ENCODE results near the gene CAV2.
A peak's percentile ranks its signal among the peaks of the same experiment; 100 is the strongest.

Gene CAV2

GRCh38 chr7:116487907-116488521, 11.5 kb upstream of the CAV2 start:
- Mint-ChIP-seq H3K27me3 (peaks cover 46% of the 10 kb centered on the region), H3K36me3 (ENCODE audit: low read depth) (no peaks in the 10 kb centered on the region), H3K27ac (no peak overlapping the region), H3K4me1 (ENCODE audit: low read depth) (no peaks in the 10 kb centered on the region), H3K4me3 (no peak overlapping the region), H3K9me3 (no peaks in the 10 kb centered on the region)

GRCh38 chr7:116490351-116490750, 9.2 kb upstream of the CAV2 start:
- peaks cover 54% of the 10 kb centered on the region for H3K27me3 Mint-ChIP-seq
- H3K27ac Mint-ChIP-seq: no peak overlapping the region
- H3K4me3 Mint-ChIP-seq: no peak overlapping the region
- H3K9me3 Mint-ChIP-seq: no peaks in the 10 kb centered on the region
- no peaks in the 10 kb centered on the region for H3K36me3 Mint-ChIP-seq (ENCODE audit: low read depth)
- no peaks in the 10 kb centered on the region for H3K4me1 Mint-ChIP-seq (ENCODE audit: low read depth)

- Mint-ChIP-seq H3K27ac (no peak overlapping the region), H3K4me3 (no peak overlapping the region), H3K9me3 (no peaks in the 10 kb centered on the region), H3K4me1 (ENCODE audit: low read depth) (no peaks in the 10 kb centered on the region), H3K27me3 (peaks cover 56% of the 10 kb centered on the region), H3K36me3 (ENCODE audit: low read depth) (no peaks in the 10 kb centered on the region)
These were observed 7.5 kb upstream of the CAV2 start for GRCh38 chr7:116491887-116492653.

GRCh38 chr7:116492654-116493109, 6.9 kb upstream of the CAV2 start:
- peaks cover 58% of the 10 kb centered on the region for H3K27me3 Mint-ChIP-seq
- no peaks in the 10 kb centered on the region for H3K36me3 Mint-ChIP-seq (ENCODE audit: low read depth)
- no peaks in the 10 kb centered on the region for H3K9me3 Mint-ChIP-seq

GRCh38 chr7:116493449-116493848, 6.1 kb upstream of the CAV2 start:
- H3K27me3 Mint-ChIP-seq: peaks cover 63% of the 10 kb centered on the region
- no peaks in the 10 kb centered on the region for H3K9me3 Mint-ChIP-seq
- H3K4me3 Mint-ChIP-seq: no peak overlapping the region
- H3K27ac Mint-ChIP-seq: no peak overlapping the region
- H3K36me3 Mint-ChIP-seq (ENCODE audit: low read depth): no peaks in the 10 kb centered on the region
- no peaks in the 10 kb centered on the region for H3K4me1 Mint-ChIP-seq (ENCODE audit: low read depth)

More at GRCh38 chr7:116492654-116493109, 6.9 kb upstream of the CAV2 start:
- Mint-ChIP-seq H3K27ac (no peak overlapping the region), H3K4me3 (no peak overlapping the region), H3K4me1 (ENCODE audit: low read depth) (no peaks in the 10 kb centered on the region)

GRCh38 chr7:116494472-116494871, 5.1 kb upstream of the CAV2 start:
- Mint-ChIP-seq H3K4me3 (no peak overlapping the region), H3K36me3 (ENCODE audit: low read depth) (no peaks in the 10 kb centered on the region), H3K9me3 (no peaks in the 10 kb centered on the region), H3K4me1 (ENCODE audit: low read depth) (no peaks in the 10 kb centered on the region), H3K27ac (no peak overlapping the region), H3K27me3 (peaks cover 67% of the 10 kb centered on the region)

- H3K36me3 Mint-ChIP-seq (ENCODE audit: low read depth): no peaks in the 10 kb centered on the region
- no peaks in the 10 kb centered on the region for H3K9me3 Mint-ChIP-seq
- H3K27me3 Mint-ChIP-seq: peaks cover 72% of the 10 kb centered on the region
- H3K4me1 Mint-ChIP-seq (ENCODE audit: low read depth): peaks cover 8% of the 10 kb centered on the region
- H3K4me3 Mint-ChIP-seq: no peak overlapping the region
- no peak overlapping the region for H3K27ac Mint-ChIP-seq
These were observed 3.8 kb upstream of the CAV2 start for GRCh38 chr7:116495736-116496135.

GRCh38 chr7:116496653-116497052, 2.9 kb upstream of the CAV2 start:
- Mint-ChIP-seq H3K27ac (no peak overlapping the region), H3K36me3 (ENCODE audit: low read depth) (no peaks in the 10 kb centered on the region), H3K4me3 (no peak overlapping the region), H3K4me1 (ENCODE audit: low read depth) (peaks cover 10% of the 10 kb centered on the region), H3K27me3 (peaks cover 74% of the 10 kb centered on the region), H3K9me3 (no peaks in the 10 kb centered on the region)

- Mint-ChIP-seq H3K9me3 (no peaks in the 10 kb centered on the region), H3K27ac (no peak overlapping the region), H3K27me3 (peaks cover 74% of the 10 kb centered on the region), H3K4me1 (ENCODE audit: low read depth) (peaks cover 10% of the 10 kb centered on the region), H3K36me3 (ENCODE audit: low read depth) (no peaks in the 10 kb centered on the region), H3K4me3 (no peak overlapping the region)
These were observed 1.8 kb upstream of the CAV2 start for GRCh38 chr7:116497708-116498107.

GRCh38 chr7:116500078-116500853, 728 bp downstream of the CAV2 start:
- no peaks in the 10 kb centered on the region for H3K9me3 Mint-ChIP-seq
- peak overlapping the region; percentile 63 for H3K27ac Mint-ChIP-seq
- peaks cover 71% of the 10 kb centered on the region for H3K27me3 Mint-ChIP-seq
- peaks cover 10% of the 10 kb centered on the region for H3K4me1 Mint-ChIP-seq (ENCODE audit: low read depth)
- peak overlapping the region; percentile 65 for H3K4me3 Mint-ChIP-seq
- H3K36me3 Mint-ChIP-seq (ENCODE audit: low read depth): no peaks in the 10 kb centered on the region

GRCh38 chr7:116501425-116502167, 2.1 kb downstream of the CAV2 start:
- peaks cover 73% of the 10 kb centered on the region for H3K27me3 Mint-ChIP-seq
- H3K27ac Mint-ChIP-seq: no peak overlapping the region
- H3K36me3 Mint-ChIP-seq (ENCODE audit: low read depth): no peaks in the 10 kb centered on the region
- H3K4me1 Mint-ChIP-seq (ENCODE audit: low read depth): peaks cover 10% of the 10 kb centered on the region
- H3K4me3 Mint-ChIP-seq: no peak overlapping the region
- no peaks in the 10 kb centered on the region for H3K9me3 Mint-ChIP-seq

GRCh38 chr7:116502201-116503096, 2.9 kb downstream of the CAV2 start:
- no peaks in the 10 kb centered on the region for H3K9me3 Mint-ChIP-seq
- H3K4me3 Mint-ChIP-seq: no peak overlapping the region
- H3K27ac Mint-ChIP-seq: no peak overlapping the region
- peaks cover 10% of the 10 kb centered on the region for H3K4me1 Mint-ChIP-seq (ENCODE audit: low read depth)
- H3K27me3 Mint-ChIP-seq: peaks cover 65% of the 10 kb centered on the region
- H3K36me3 Mint-ChIP-seq (ENCODE audit: low read depth): no peaks in the 10 kb centered on the region

GRCh38 chr7:116503835-116504234, 4.3 kb downstream of the CAV2 start:
- H3K27me3 Mint-ChIP-seq: peaks cover 51% of the 10 kb centered on the region
- H3K4me3 Mint-ChIP-seq: no peak overlapping the region
- H3K36me3 Mint-ChIP-seq (ENCODE audit: low read depth): no peaks in the 10 kb centered on the region
- peaks cover 10% of the 10 kb centered on the region for H3K4me1 Mint-ChIP-seq (ENCODE audit: low read depth)
- H3K27ac Mint-ChIP-seq: no peak overlapping the region
- H3K9me3 Mint-ChIP-seq: no peaks in the 10 kb centered on the region

- Mint-ChIP-seq H3K9me3 (no peaks in the 10 kb centered on the region), H3K4me3 (no peak overlapping the region), H3K27ac (no peak overlapping the region), H3K36me3 (ENCODE audit: low read depth) (no peaks in the 10 kb centered on the region), H3K27me3 (peaks cover 52% of the 10 kb centered on the region), H3K4me1 (ENCODE audit: low read depth) (peaks cover 7% of the 10 kb centered on the region)
These were observed 5.7 kb downstream of the CAV2 start for GRCh38 chr7:116505278-116505677.

Data from stimulated activated naive CD8-positive, alpha-beta T cell treated with anti-CD3 and anti-CD28 coated beads, Interleukin-15, Interleukin-2, amounts not matched to agents 100 ng/mL and 50 ng/mL, for 24 hours (primary cell).